Breast epithelium (tissue), 3 donors: Measurements from ENCODE around the gene ZFTA.

Experiments used
- POLR2A ChIP-seq: fragments of 450-650 bp; IDR thresholded peaks from one replicate; pipeline ENCODE4 v1.6.1; 2016; ENCODE audit warnings: antibody characterized with exemption, mild to moderate bottlenecking, moderate library complexity
- POLR2AphosphoS5 ChIP-seq, 3 donors: sonication (generic); formaldehyde crosslinking; IDR thresholded peaks; one replicate each; pipeline ENCODE4 v1.6.1; 2017; ENCODE audit warnings: antibody characterized with exemption in 3 of 3
- TF ChIP-seq, protein P1 (sequence below), 3 donors: fragments of 450-650 bp; IDR thresholded peaks; one replicate each; pipeline ENCODE4 v1.5.1; 2016 to 2017; ENCODE audit warnings: antibody characterized with exemption in 3 of 3, mild to moderate bottlenecking in 3 of 3, moderate library complexity in 3 of 3

DNA sequence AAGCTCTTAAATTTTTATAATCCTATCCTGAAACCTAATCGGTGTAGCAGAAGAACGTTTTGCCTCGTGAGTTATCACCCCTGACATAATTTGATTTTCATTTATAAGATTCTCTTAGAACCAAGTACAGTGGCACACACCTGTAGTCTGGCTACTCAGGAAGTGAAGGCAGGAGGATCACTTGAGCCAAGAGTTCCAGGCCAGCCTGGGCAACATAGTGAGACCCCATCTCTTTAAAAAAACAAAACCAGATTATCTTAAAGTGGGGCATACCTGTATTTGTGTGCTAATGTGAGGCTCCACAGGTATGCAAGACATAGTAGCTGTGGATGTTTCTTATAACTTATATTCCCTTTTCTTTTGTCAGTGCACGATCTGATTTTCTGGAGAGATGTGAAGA, 19.0 kb downstream of the ZFTA start:
- TF ChIP-seq, protein P1, sequence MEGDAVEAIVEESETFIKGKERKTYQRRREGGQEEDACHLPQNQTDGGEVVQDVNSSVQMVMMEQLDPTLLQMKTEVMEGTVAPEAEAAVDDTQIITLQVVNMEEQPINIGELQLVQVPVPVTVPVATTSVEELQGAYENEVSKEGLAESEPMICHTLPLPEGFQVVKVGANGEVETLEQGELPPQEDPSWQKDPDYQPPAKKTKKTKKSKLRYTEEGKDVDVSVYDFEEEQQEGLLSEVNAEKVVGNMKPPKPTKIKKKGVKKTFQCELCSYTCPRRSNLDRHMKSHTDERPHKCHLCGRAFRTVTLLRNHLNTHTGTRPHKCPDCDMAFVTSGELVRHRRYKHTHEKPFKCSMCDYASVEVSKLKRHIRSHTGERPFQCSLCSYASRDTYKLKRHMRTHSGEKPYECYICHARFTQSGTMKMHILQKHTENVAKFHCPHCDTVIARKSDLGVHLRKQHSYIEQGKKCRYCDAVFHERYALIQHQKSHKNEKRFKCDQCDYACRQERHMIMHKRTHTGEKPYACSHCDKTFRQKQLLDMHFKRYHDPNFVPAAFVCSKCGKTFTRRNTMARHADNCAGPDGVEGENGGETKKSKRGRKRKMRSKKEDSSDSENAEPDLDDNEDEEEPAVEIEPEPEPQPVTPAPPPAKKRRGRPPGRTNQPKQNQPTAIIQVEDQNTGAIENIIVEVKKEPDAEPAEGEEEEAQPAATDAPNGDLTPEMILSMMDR (IDR thresholded peaks at IDR 0.05), result no peak
- TF ChIP-seq POLR2A, result no peak
- TF ChIP-seq POLR2AphosphoS5 (IDR thresholded peaks at IDR 0.05), result no peak
